Osteocyte (in vitro differentiated cells): ENCODE measurements around the gene GAD1. TPM values are rescaled to one million over a fixed set of nuclear protein-coding genes. Genes with fewer than 3 reads are reported as not detected.

Source experiments
- DNase-seq: peaks from one replicate; pipeline ENCODE4 v3.0.0; 2021; ENCODE audit warnings: mixed read lengths; ENCODE audit not compliant: unreplicated experiment; ENCODE audit errors: extremely low spot score
- H3K27ac Mint-ChIP-seq: one replicate; pipeline ENCODE4 v1.8.0; 2021; ENCODE audit warnings: mild to moderate bottlenecking, mixed read lengths; ENCODE audit not compliant: unreplicated experiment
- H3K27me3 Mint-ChIP-seq: one replicate; pipeline ENCODE4 v1.8.0; 2021; ENCODE audit warnings: mixed read lengths; ENCODE audit not compliant: unreplicated experiment
- H3K36me3 Mint-ChIP-seq: one replicate; pipeline ENCODE4 v1.8.0; 2021; ENCODE audit warnings: mixed read lengths; ENCODE audit not compliant: unreplicated experiment
- H3K4me1 Mint-ChIP-seq: one replicate; pipeline ENCODE4 v1.8.0; 2021; ENCODE audit warnings: mixed read lengths; ENCODE audit not compliant: unreplicated experiment
- H3K4me3 Mint-ChIP-seq: one replicate; pipeline ENCODE4 v1.8.0; 2021; ENCODE audit warnings: mild to moderate bottlenecking, moderate library complexity, mixed read lengths; ENCODE audit not compliant: unreplicated experiment
- H3K9me3 Mint-ChIP-seq: one replicate; pipeline ENCODE4 v1.8.0; 2021; ENCODE audit warnings: mixed read lengths; ENCODE audit not compliant: unreplicated experiment
- CTCF ChIP-seq: fragments of 200-600 bp; sonication (generic); IDR thresholded peaks from 2 replicates; pipeline ENCODE4 v1.5.0; 2021; ENCODE audit warnings: antibody characterized with exemption, mild to moderate bottlenecking, moderate library complexity
- total RNA-seq: library from RNA; stranded (reverse); gene quantifications from 2 replicates; pipeline ENCODE4 v1.2.1, GENCODE V29; 2021

The GAD1 gene
- total RNA-seq, 1 donor from 2014 or later: not detected

- H3K4me1 Mint-ChIP-seq: peaks cover 43% of the 10 kb centered on the region
- H3K4me3 Mint-ChIP-seq: no peak overlapping the region
- no peak for TF ChIP-seq CTCF
- H3K27me3 Mint-ChIP-seq: peaks cover 90% of the 10 kb centered on the region
- no peaks in the 10 kb centered on the region for H3K36me3 Mint-ChIP-seq
- no peak overlapping the region for H3K27ac Mint-ChIP-seq
- no peak for DNase-seq
- H3K9me3 Mint-ChIP-seq: no peaks in the 10 kb centered on the region
Observed at GRCh38 chr2:170821531-170822289, 5.0 kb downstream of the GAD1 start.

- Mint-ChIP-seq H3K4me3 (peak overlapping the region; percentile 58), H3K27ac (no peak overlapping the region), H3K27me3 (peaks cover 90% of the 10 kb centered on the region), H3K4me1 (peaks cover 36% of the 10 kb centered on the region), H3K9me3 (no peaks in the 10 kb centered on the region), H3K36me3 (no peaks in the 10 kb centered on the region)
- no peak for DNase-seq
- TF ChIP-seq CTCF: peak; percentile 24
Observed at GRCh38 chr2:170822290-170823087, 5.8 kb downstream of the GAD1 start.

GRCh38 chr2:170823088-170823897, 6.6 kb downstream of the GAD1 start:
- TF ChIP-seq CTCF: no peak
- peak overlapping the region; percentile 58 for H3K4me3 Mint-ChIP-seq

GRCh38 chr2:170823898-170824215, 7.2 kb downstream of the GAD1 start:
- peaks cover 81% of the 10 kb centered on the region for H3K27me3 Mint-ChIP-seq
- peaks cover 23% of the 10 kb centered on the region for H3K4me1 Mint-ChIP-seq
- DNase-seq: no peak
- H3K4me3 Mint-ChIP-seq: no peak overlapping the region
- no peaks in the 10 kb centered on the region for H3K36me3 Mint-ChIP-seq
- TF ChIP-seq CTCF: no peak
- H3K9me3 Mint-ChIP-seq: no peaks in the 10 kb centered on the region
- no peak overlapping the region for H3K27ac Mint-ChIP-seq

More at GRCh38 chr2:170823088-170823897, 6.6 kb downstream of the GAD1 start:
- Mint-ChIP-seq H3K27ac (no peak overlapping the region), H3K4me1 (peaks cover 29% of the 10 kb centered on the region), H3K36me3 (no peaks in the 10 kb centered on the region), H3K9me3 (no peaks in the 10 kb centered on the region), H3K27me3 (peaks cover 85% of the 10 kb centered on the region)
- no peak for DNase-seq
